Neural progenitor cell (in vitro differentiated cells): ENCODE data around the gene UBE2QL1.

Experiments used
- CTCF ChIP-seq: fragments of 200-600 bp; sonication (generic); IDR thresholded peaks from 2 replicates; pipeline ENCODE4 v1.5.1; 2017; ENCODE audit warnings: antibody characterized with exemption, mild to moderate bottlenecking
- EZH2 ChIP-seq: fragments of 200-600 bp; sonication (generic); IDR thresholded peaks from 2 replicates; pipeline ENCODE4 v1.6.1; 2017; ENCODE audit warnings: antibody characterized with exemption, mild to moderate bottlenecking, moderate library complexity

GRCh38 chr5:6456766-6457370 is 8.2 kb downstream of the UBE2QL1 start:
- no peak for TF ChIP-seq CTCF
- no peak for TF ChIP-seq EZH2
